Fibroblast of the aortic adventitia (primary cell): ENCODE measurements around the gene RAB20. TPM values are rescaled to one million over a fixed set of nuclear protein-coding genes. Genes with fewer than 3 reads are reported as not detected.

Experiments
- DNase-seq: peaks from one replicate; pipeline ENCODE4 v3.0.0-alpha.2; 2010; ENCODE audit warnings: low read depth
- H3K4me3 ChIP-seq: 2 replicates; pipeline ENCODE4 v1.5.1; 2011; ENCODE audit warnings: low read depth, mild to moderate bottlenecking, control low read depth, low read length, moderate library complexity
- CTCF ChIP-seq: IDR thresholded peaks from 2 replicates; pipeline ENCODE4 v1.5.1; 2011; ENCODE audit warnings: mild to moderate bottlenecking, low read length, control low read depth, inconsistent platforms; ENCODE audit not compliant: insufficient read depth
- total RNA-seq: library from RNA; depleted of rRNA; stranded (reverse); fragments of >200 nt; gene quantifications from 2 replicates; pipeline ENCODE4 v1.2.3, GENCODE V29; 2012; ENCODE audit warnings: low replicate concordance

RAB20 gene
- total RNA-seq, 1 donor = 1.6 TPM

DNA sequence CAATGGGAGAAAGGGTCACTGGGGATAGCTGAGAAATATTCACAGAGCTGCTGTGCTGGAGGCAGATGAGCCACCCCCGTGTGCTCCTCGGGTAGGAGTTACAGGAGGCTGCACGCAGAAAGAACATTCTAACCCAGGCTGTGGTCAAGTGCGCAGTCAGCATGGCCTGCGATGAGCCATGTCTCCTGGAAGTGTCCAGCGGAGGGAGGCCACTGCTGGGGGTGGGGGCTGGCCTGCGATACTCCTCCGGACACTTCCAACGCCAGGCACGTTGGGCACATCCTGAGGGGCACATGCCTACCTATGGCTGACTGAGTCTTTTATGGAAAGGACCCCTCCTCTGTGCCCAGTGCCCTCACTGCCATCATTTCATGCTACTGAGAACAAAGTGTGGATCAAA, 55.9 kb downstream of the RAB20 start:
- no peak overlapping the region for H3K4me3 ChIP-seq
- no peak for TF ChIP-seq CTCF
- DNase-seq = no peak

GRCh38 chr13:110503979-110504499, 57.5 kb downstream of the RAB20 start:
- H3K4me3 ChIP-seq = no peak overlapping the region
- TF ChIP-seq CTCF = no peak
- no peak for DNase-seq

DNA sequence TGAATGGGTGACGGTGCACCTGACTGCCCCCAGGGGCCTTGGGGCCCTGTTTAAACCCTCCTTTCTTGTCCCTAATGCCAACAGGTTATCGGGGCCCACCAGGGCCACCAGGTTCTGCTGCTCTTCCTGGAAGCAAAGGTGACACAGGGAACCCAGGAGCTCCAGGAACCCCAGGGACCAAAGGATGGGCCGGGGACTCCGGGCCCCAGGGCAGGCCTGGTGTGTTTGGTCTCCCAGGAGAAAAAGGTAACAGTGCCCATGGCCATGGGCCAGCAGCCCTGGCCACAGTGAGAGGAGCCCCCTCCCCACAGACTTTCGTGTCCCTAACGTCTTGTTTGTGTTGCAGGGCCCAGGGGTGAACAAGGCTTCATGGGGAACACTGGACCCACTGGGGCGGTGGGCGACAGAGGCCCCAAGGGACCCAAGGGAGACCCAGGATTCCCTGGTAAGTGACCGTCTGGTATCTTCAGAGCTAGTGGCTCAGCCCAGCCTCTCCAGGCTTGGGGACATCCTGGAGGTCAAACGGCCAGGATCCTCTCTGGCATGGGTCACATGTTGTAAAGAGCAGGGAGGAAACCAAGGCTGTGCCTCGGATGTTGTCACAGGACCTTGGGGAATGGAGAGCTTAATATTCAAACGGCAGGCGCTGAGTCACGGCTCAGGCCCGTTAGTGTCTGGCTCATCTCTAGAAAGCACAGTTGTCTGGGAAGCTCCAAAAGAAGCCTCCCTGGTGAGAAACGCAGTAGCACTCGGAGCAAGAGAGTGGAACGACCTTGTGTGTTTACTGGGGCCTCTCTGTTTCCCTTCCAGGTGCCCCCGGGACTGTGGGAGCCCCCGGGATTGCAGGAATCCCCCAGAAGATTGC, 58.3 kb downstream of the RAB20 start:
- no peak for TF ChIP-seq CTCF
- H3K4me3 ChIP-seq = no peak overlapping the region
- no peak for DNase-seq

- DNase-seq = no peak
- TF ChIP-seq CTCF = no peak
- no peak overlapping the region for H3K4me3 ChIP-seq
Measured at GRCh38 chr13:110501188-110501587, 60.3 kb downstream of the RAB20 start.

GRCh38 chr13:110500341-110500740, 61.2 kb downstream of the RAB20 start:
- no peak for TF ChIP-seq CTCF
- H3K4me3 ChIP-seq = no peak overlapping the region
- no peak for DNase-seq

GRCh38 chr13:110499621-110500281, 61.8 kb downstream of the RAB20 start:
- no peak overlapping the region for H3K4me3 ChIP-seq
- DNase-seq = no peak
- TF ChIP-seq CTCF = no peak
